Measurements from ENCODE around the gene ELOVL2. TPM values are rescaled to one million over a fixed set of nuclear protein-coding genes. Genes with fewer than 3 reads are reported as not detected.
A peak's percentile ranks its signal among the peaks of the same experiment; 100 is the strongest.

ELOVL2 gene
- total RNA-seq, 1 donor from 2014 or later = under 0.01 TPM

- DNase-seq = no peak
Observed at GRCh38 chr6:10977231-10977968, 66.7 kb downstream of the ELOVL2 start.

GRCh38 chr6:10976571-10976970, 67.5 kb downstream of the ELOVL2 start:
- no peak for DNase-seq

- no peak for DNase-seq
Observed at GRCh38 chr6:10972196-10972595, 71.9 kb downstream of the ELOVL2 start.

- no peak for DNase-seq
Observed at GRCh38 chr6:10970731-10971130, 73.4 kb downstream of the ELOVL2 start.

GRCh38 chr6:10968776-10969175, 75.3 kb downstream of the ELOVL2 start:
- no peak for DNase-seq

GRCh38 chr6:10964684-10965083, 79.4 kb downstream of the ELOVL2 start:
- no peak for DNase-seq

GRCh38 chr6:10963113-10963512, 81.0 kb downstream of the ELOVL2 start:
- DNase-seq = no peak

GRCh38 chr6:10962673-10963072, 81.4 kb downstream of the ELOVL2 start:
- DNase-seq = peak; percentile 5

GRCh38 chr6:10961837-10962236, 82.3 kb downstream of the ELOVL2 start:
- DNase-seq = no peak

- no peak for DNase-seq
Observed at GRCh38 chr6:10960171-10960570, 83.9 kb downstream of the ELOVL2 start.

GRCh38 chr6:10957414-10957886, 86.7 kb downstream of the ELOVL2 start:
- DNase-seq = no peak

GRCh38 chr6:10956776-10957175, 87.3 kb downstream of the ELOVL2 start:
- no peak for DNase-seq

GRCh38 chr6:10954590-10955010, 89.5 kb downstream of the ELOVL2 start:
- DNase-seq = peak; percentile 87

GRCh38 chr6:10951675-10952282, 92.3 kb downstream of the ELOVL2 start:
- peak; percentile 64 for DNase-seq

- no peak for DNase-seq
Observed at GRCh38 chr6:10949579-10950490, 94.3 kb downstream of the ELOVL2 start.

GRCh38 chr6:10947966-10948365, 96.1 kb downstream of the ELOVL2 start:
- DNase-seq = no peak

- no peak for DNase-seq
Observed at GRCh38 chr6:10945845-10946244, 98.3 kb downstream of the ELOVL2 start.

- DNase-seq = no peak
Observed at GRCh38 chr6:10939840-10940239, 104.3 kb downstream of the ELOVL2 start.

GRCh38 chr6:10933126-10933525, 111.0 kb downstream of the ELOVL2 start:
- no peak for DNase-seq

All from dermis blood vessel endothelial cell (primary cell).